Posterior cingulate gyrus (tissue), 11 donors: ENCODE data around the gene ZNF280D.

Source experiments
- DNase-seq, 10 donors: peaks; one replicate each; pipeline versions ENCODE4 v3.0.0 to v3.0.0-alpha.2; 2020 to 2021; ENCODE audit warnings: mixed read lengths in 3 of 10
- intact Hi-C: fragments of 100-400 bp; cut with DNase I; formaldehyde crosslinking; loops from one replicate; pipeline ENCODE4 v1.15.1; 2023

The ZNF280D gene

DNA sequence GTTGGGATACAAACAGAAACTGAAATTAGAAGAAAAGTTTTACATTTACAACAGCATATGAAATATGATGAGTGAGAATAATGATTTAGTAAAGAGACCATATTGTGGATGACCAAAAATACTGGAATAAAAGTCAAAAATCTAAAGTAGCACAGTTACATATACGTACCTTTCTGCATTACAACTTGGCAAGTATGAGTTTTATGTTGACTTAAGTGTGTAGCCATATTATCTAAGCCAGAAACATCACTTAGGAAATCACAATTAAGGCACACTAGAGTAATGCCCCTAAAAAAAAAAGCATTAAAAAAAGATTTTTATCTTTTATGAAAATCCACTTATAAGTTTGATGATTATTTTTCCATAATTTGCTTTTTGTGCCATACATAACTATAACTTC is 79.1 kb downstream of the ZNF280D start:
- intact Hi-C loops = no loop called here
- DNase-seq = no peak

DNA sequence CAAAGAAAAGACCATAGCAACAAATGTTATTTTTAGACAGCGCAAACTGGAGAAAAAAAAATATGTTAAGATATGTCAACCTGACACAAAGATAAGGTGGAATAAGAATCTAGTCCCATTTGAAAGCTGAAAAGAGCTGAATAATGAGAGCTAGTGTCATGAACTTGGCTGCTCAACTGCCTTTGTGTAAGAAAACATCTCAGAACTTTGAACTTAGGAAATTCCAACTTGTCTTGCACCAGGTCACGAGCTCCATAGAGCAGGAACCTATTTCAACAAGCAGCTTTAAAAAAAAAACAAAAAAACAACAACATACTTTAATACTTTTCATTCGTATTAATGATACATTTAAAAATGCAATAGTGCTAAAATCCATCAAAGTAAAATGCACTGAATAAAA is 79.5 kb downstream of the ZNF280D start:
- intact Hi-C loops = no loop called here
- no peak for DNase-seq

DNA sequence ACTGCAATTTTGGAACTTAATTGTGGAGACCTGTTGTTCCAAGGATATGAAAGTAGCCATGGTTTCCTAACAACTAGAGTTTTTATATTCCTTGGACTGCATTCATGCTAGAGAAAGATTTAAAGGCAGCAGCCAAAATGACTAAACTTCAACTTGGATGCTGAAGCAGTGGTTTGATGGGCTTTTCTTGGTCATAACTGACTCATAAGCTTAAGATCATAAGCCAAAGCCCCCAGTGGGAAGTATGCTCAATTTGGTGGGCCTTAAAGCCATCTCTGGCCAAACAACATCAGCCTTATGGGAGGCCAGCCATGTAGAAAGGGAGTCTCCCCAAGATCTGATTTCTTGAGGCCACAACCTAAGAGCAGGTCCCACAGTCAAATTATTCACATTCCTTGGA is 80.2 kb downstream of the ZNF280D start:
- no peak for DNase-seq
- intact Hi-C loops = no loop called here

GRCh38 chr15:56648311-56648710 is 85.0 kb downstream of the ZNF280D start:
- intact Hi-C loops = no loop called here
- no peak for DNase-seq

- intact Hi-C loops = no loop called here
Measured at GRCh38 chr15:56640549-56640948, 92.8 kb downstream of the ZNF280D start.

GRCh38 chr15:56640127-56640526 is 93.2 kb downstream of the ZNF280D start:
- DNase-seq = no peak
- intact Hi-C loops = no loop called here

More at GRCh38 chr15:56640549-56640948, 92.8 kb downstream of the ZNF280D start:
- DNase-seq = no peak

- intact Hi-C loops = no loop called here
- DNase-seq = no peak
Measured at GRCh38 chr15:56639631-56640030, 93.7 kb downstream of the ZNF280D start.

GRCh38 chr15:56631765-56632164 is 101.5 kb downstream of the ZNF280D start:
- intact Hi-C loops = no loop called here

DNA sequence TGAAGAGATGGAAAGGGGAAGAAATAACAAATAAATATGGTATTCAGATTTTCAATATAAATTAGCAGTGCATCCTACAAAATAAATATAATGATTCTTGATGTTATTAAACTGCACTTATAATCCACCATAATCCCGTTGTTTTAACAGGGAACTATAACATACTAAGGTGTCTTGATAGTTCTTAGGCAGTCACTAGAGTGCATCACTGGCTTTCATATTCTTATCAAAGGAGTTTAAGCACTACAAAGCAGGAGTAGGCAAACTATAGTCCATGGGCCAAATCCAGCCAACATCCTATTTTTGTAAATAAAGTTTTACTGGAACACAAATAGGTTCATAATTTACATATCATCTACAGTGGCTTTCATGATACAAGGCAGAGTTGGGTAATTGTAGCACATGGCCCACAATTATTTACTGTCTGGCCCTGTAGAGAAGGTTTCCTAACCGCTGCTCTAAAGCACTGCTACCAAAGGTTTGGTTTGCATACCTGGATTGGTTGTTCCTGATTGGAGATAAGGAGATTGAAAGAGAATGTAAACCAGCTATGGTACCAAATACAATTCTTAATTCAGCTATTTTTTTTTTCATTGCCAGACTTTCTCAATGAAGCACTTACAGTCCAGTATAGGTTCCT is 104.3 kb downstream of the ZNF280D start:
- no peak for DNase-seq
- intact Hi-C loops = no loop called here

More at GRCh38 chr15:56631765-56632164, 101.5 kb downstream of the ZNF280D start:
- DNase-seq = no peak

DNA sequence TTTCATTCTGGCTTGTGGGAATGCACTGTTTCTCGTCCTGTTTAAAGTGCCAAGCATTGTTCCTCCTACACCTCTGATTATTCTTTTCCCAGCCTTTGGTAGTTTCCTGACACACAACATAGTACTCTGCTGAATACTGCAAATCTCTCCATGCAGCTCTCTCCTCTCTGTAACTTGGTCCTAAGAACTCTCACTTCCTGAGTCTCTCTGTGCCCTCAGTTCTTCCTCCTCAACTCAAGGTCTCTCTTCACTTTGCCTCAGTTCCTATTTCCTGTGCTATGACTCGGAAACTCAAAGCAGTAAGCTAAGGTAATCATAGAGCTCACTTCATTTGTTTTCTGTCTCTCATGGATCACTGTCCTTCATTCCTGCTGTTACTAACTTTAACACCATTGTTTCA is 113.4 kb downstream of the ZNF280D start:
- DNase-seq = no peak
- intact Hi-C loops = no loop called here

DNA sequence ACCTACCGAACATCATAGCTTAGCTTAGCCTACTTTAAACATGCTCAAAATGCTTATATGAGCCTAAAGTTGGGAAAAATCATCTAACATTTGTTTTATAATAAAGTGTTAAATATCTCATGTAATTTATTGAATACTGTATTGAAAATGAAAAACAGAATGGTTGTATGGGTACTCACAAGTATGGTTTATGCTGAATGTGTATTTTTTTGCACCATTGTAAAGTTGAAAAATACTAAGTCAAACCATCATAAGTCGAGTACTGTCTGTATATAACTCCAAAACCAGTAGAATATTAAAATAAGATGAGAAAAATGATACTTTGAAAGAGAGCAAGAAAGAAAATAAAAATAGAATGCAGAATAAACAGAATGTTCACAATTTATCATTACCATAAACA is 115.7 kb downstream of the ZNF280D start:
- DNase-seq = no peak
- intact Hi-C loops = no loop called here

DNA sequence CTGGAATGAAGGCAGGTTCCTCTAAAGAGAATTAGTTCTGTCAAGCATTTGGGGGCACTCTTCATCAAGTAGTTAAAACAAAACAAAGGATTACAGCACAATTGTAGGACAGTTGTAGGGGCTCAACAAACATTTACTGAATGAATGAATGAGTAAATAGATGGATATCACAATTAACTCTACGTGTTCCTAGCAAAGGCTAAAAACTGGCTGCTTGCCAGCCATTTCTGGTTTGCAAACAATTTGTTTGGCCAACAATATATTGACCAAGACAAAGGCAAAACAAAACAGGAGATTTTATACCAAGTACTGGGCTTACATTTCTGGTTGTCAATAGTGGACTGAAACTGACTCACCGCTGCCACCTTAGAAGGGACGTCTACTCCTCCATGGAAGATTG is 116.8 kb downstream of the ZNF280D start:
- intact Hi-C loops = no loop called here
- no peak for DNase-seq

DNA sequence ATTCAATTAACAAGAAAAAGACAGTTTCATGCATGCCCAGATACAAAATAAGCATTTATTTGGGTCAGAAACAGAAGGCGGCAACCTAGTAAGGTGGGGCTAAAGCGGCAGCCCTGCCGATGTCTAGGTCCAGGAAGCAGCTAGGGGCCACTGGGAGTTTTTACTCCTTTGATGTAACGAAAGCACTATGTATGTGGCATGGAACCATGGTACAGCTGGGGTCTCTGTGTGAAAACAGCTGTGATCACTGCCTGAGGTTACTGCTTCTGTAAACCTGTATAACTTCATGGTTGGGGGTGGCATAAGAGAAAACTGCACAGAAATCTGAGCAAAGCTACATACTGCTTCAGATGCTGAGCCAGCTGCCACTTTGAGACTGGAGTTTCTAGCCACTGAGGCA is 119.5 kb downstream of the ZNF280D start:
- no peak for DNase-seq
- intact Hi-C loops = no loop called here

DNA sequence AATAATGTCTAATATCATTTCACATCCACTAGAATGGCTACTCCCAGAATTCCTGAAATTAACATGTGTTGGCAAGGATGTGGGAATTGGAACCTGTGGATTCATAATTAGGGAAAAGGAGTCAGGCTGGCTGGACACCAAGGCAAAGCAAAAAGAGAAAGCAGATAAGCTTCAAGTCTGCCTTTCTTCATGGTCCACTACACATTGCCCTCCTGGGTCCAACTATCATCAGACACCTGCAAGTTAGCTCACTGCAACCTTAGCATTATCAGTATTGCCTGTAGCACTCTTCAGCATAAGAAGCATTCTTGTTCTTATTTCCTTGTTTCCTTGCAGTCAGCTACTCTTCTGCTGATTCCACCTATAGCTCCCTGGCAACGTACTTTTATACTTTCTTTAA is 124.3 kb downstream of the ZNF280D start:
- DNase-seq = no peak
- intact Hi-C loops = no loop called here

DNA sequence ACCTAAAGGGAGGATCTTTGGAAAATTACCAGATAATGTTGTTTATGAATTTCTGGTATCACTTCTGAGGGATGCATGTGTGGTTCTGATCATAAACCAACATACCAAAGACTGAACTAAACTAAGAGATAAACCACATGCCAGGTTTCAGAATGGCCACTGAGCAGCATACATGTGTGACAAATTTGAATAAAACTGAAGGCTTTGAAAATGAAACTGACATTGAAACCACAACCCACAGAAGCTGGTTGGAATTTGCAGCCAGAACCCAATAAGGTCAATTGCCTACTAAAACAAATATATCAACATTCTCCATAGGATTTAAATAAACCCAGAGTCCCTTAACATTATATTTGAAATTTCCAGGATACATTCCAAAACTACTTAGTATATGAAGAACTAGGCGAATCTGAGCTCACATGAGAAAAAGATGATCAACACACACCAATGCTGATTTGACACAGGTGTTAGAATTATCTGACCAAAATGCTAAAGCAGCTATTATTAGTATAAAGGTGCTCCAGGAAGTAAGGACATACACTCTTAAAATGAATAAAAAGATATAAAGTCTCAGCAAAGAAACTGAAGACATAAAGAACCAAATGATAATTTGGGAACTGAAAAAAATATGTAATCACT is 125.0 kb downstream of the ZNF280D start:
- intact Hi-C loops = no loop called here
- no peak for DNase-seq

- DNase-seq = no peak
- intact Hi-C loops = no loop called here
Measured at GRCh38 chr15:56602253-56602652, 131.1 kb downstream of the ZNF280D start.

GRCh38 chr15:56600380-56600779 is 132.9 kb downstream of the ZNF280D start:
- DNase-seq = no peak
- intact Hi-C loops = no loop called here

GRCh38 chr15:56598991-56599390 is 134.3 kb downstream of the ZNF280D start:
- DNase-seq = no peak
- intact Hi-C loops = no loop called here

DNA sequence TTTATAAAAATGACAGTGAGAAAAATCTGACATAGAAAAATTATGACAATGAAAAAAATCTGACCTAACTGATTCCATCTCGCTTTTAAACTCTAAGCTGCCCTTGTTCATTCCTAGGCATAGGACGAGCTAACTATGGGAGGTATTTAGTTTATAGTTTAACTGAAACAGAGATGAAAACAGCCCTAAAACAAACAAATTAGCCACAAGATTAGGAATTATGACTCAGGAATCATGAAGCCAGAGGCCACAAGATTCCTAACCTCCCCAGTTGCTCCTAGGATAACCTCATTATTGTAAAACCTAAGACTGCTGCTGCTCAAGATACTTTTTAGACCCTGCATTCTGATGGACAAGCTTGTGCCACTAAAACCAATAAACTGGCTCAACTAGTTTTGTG is 145.6 kb downstream of the ZNF280D start:
- DNase-seq = no peak
- intact Hi-C loops = no loop called here

DNA sequence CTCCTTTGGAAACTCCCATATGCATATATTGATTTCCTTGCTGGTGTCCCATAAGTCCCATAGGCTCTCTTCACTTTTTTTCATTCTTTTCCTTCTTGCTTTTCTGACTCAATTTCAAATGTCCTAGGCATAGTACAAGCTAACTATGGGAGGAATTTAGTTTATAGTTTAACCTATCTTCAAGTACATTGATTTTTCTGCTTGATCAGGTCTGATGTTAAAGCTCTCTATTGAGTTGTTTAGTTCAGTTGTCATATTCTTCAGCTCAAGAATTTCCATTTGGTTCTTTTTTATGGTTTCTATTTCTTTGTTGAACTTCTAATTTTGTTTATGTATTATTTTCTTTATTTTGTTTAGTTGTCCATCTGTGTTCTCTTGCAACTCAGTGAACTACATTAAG is 147.1 kb downstream of the ZNF280D start:
- intact Hi-C loops = no loop called here
- no peak for DNase-seq

DNA sequence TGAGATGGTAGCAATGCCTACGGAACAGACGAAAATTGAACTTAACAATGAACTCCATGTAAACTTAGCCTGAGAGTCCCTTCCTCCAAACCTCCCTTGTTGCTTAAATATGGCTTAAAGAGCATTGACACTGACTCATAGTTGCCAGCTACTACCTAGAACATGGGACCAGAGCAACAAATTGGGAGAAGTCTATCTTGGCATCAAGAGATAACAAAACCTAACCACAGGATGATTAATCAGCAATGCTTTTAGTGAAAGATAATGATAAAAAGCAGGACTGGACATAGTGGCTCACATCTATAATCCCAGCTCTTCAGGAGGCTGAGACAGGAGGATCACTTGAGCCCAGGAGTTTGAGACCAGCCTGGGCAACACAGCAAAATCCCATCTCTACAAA is 150.5 kb downstream of the ZNF280D start:
- intact Hi-C loops = no loop called here

More for the DNA sequence above, 150.5 kb downstream of the ZNF280D start:
- DNase-seq = no peak
